Testis (tissue), 2 donors: ENCODE measurements around the gene ARHGAP33.

Experiments
- CTCF ChIP-seq, 3 experiments: fragments of 450-650 bp in 2 of 3; fragments of 200-600 bp in 1 of 3; sonication (generic) in 1 of 3; IDR thresholded peaks; one replicate each; pipeline ENCODE4 v1.5.1; 2016 to 2019; ENCODE audit warnings: antibody characterized with exemption in 3 of 3, mild to moderate bottlenecking in 2 of 3, moderate library complexity in 1 of 3
- POLR2A ChIP-seq: fragments of 450-650 bp; IDR thresholded peaks from one replicate; pipeline ENCODE4 v1.6.1; 2017; ENCODE audit warnings: antibody characterized with exemption, mild to moderate bottlenecking, moderate library complexity

- TF ChIP-seq CTCF (IDR thresholded peaks at IDR 0.05) = no peak
- TF ChIP-seq POLR2A = no peak
These were observed 16.9 kb downstream of the ARHGAP33 start for GRCh38 chr19:35792312-35792711.
